Fibroblast of lung (primary cell): ENCODE results near the gene DLG2. TPM values are rescaled to one million over a fixed set of nuclear protein-coding genes. Genes with fewer than 3 reads are reported as not detected.
A peak's percentile ranks its signal among the peaks of the same experiment; 100 is the strongest.

ENCODE experiments used
- DNase-seq, 2 donors: peaks; one replicate each; pipeline versions ENCODE4 v3.0.0 to v3.0.0-alpha.2; 2010; ENCODE audit warnings: low read depth in 2 of 2
- H2AFZ ChIP-seq: 2 replicates; pipeline ENCODE4 v1.5.1; 2012; ENCODE audit warnings: low read length, control low read depth, inconsistent platforms
- H3K27ac ChIP-seq: 2 replicates; pipeline ENCODE4 v1.5.1; 2011; ENCODE audit warnings: low read length, control low read depth; ENCODE audit not compliant: insufficient read depth
- H3K27me3 ChIP-seq: 2 replicates; pipeline ENCODE4 v1.5.1; 2011; ENCODE audit warnings: mild to moderate bottlenecking, low read length; ENCODE audit not compliant: control insufficient read depth, insufficient read depth
- H3K36me3 ChIP-seq: 2 replicates; pipeline ENCODE4 v1.5.1; 2011; ENCODE audit warnings: low read length; ENCODE audit not compliant: control insufficient read depth, insufficient read depth
- H3K4me1 ChIP-seq: 2 replicates; pipeline ENCODE4 v1.5.1; 2011; ENCODE audit warnings: low read length; ENCODE audit not compliant: control insufficient read depth, insufficient read depth; ENCODE audit errors: extremely low read depth
- H3K4me2 ChIP-seq: 2 replicates; pipeline ENCODE4 v1.5.1; 2011; ENCODE audit warnings: low read length, control low read depth; ENCODE audit not compliant: insufficient read depth; ENCODE audit errors: extremely low read depth
- H3K4me3 ChIP-seq, 4 experiments: fragments of 200-600 bp in 1 of 4; sonication (generic) in 1 of 4; replicated peaks in 1 of 4; 2 replicates each; pipeline ENCODE4 v1.5.1; 2011 to 2016; ENCODE audit warnings: low read length in 4 of 4, low read depth in 3 of 4, mild to moderate bottlenecking in 3 of 4, control low read depth in 2 of 4, inconsistent platforms in 1 of 4, mixed read lengths in 1 of 4; ENCODE audit not compliant: insufficient read depth in 1 of 4; ENCODE audit errors: control extremely low read depth in 1 of 4
- H3K79me2 ChIP-seq: 2 replicates; pipeline ENCODE4 v1.5.1; 2012; ENCODE audit warnings: mild to moderate bottlenecking, low read length, inconsistent platforms; ENCODE audit not compliant: control insufficient read depth, insufficient read depth
- H3K9ac ChIP-seq: 2 replicates; pipeline ENCODE4 v1.5.1; 2011; ENCODE audit warnings: mild to moderate bottlenecking, low read length, control low read depth; ENCODE audit not compliant: insufficient read depth
- H3K9me3 ChIP-seq: 2 replicates; pipeline ENCODE4 v1.5.1; 2012; ENCODE audit warnings: low read depth, low read length; ENCODE audit not compliant: control insufficient read depth, insufficient read depth
- H4K20me1 ChIP-seq: 2 replicates; pipeline ENCODE4 v1.5.1; 2011; ENCODE audit warnings: low read length; ENCODE audit not compliant: control insufficient read depth, insufficient read depth; ENCODE audit errors: extremely low read depth
- EZH2 ChIP-seq: IDR thresholded peaks from 2 replicates; pipeline ENCODE4 v1.5.1; 2012; ENCODE audit warnings: low read length, control low read depth, mild to moderate bottlenecking; ENCODE audit errors: missing control alignments
- polyA plus RNA-seq, 2 donors: library from polyadenylated mRNA; depleted of rRNA in 1 of 2; stranded (reverse) in 1 of 2; unstranded in 1 of 2; fragments of >200 nt; gene quantifications; 2 replicates each; pipeline ENCODE4 v1.2.1, GENCODE V29; 2011 to 2012; ENCODE audit warnings: missing spikeins in 1 of 2
- total RNA-seq: library from RNA; depleted of rRNA; stranded (reverse); fragments of >200 nt; gene quantifications from 2 replicates; pipeline ENCODE4 v1.2.1, GENCODE V29; 2014
- TF ChIP-seq, protein P1 (sequence below), 2 donors: IDR thresholded peaks in 1 of 2; conservative IDR thresholded peaks in 1 of 2; 1 replicate in 1 of 2; 2 replicates in 1 of 2; pipeline ENCODE4 v1.5.1; 2011 to 2012; ENCODE audit warnings: low read length in 2 of 2, control low read depth in 1 of 2, inconsistent platforms in 1 of 2, low read depth in 1 of 2, mild to moderate bottlenecking in 1 of 2

The DLG2 gene
- total and polyA plus RNA-seq, 2 donors (not counting 1 experiment from before 2014, with no cell fraction given) = 0.77 to 2.3 TPM

DNA sequence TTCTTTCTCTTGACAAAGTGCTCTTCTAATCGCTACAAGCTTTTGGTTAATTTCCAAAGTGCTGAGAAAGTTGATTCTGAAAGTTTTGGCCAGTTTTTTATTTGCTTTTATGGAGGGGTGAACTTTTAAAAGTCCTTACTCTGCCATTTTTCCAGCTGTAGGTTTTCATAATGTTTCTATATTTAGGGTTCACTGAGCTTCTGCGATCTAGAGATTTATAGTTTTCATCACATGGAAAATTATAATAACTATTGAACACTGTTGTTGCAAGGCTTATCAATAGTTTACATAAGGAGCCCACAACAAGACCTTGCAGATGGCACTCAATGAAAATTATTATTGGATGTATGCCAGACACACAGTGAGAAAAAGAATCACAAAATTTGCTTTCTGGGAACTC, 55.1 kb downstream of the DLG2 start:
- Histone ChIP-seq H3K4me2 (no peak overlapping the region), H3K27me3 (no peaks in the 10 kb centered on the region), H3K9ac (no peak overlapping the region), H4K20me1 (no peaks in the 10 kb centered on the region), H3K27ac (no peak overlapping the region), H3K4me1 (no peaks in the 10 kb centered on the region), H3K9me3 (no peaks in the 10 kb centered on the region), H3K79me2 (no peaks in the 10 kb centered on the region), H2AFZ (no peak overlapping the region), H3K36me3 (no peaks in the 10 kb centered on the region), H3K4me3 (no peak overlapping the region)
- TF ChIP-seq, protein P1, sequence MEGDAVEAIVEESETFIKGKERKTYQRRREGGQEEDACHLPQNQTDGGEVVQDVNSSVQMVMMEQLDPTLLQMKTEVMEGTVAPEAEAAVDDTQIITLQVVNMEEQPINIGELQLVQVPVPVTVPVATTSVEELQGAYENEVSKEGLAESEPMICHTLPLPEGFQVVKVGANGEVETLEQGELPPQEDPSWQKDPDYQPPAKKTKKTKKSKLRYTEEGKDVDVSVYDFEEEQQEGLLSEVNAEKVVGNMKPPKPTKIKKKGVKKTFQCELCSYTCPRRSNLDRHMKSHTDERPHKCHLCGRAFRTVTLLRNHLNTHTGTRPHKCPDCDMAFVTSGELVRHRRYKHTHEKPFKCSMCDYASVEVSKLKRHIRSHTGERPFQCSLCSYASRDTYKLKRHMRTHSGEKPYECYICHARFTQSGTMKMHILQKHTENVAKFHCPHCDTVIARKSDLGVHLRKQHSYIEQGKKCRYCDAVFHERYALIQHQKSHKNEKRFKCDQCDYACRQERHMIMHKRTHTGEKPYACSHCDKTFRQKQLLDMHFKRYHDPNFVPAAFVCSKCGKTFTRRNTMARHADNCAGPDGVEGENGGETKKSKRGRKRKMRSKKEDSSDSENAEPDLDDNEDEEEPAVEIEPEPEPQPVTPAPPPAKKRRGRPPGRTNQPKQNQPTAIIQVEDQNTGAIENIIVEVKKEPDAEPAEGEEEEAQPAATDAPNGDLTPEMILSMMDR (conservative IDR thresholded peaks at IDR 0.05 in 1 of 2, IDR thresholded peaks at IDR 0.05 in 1 of 2; ENCODE audit: low read depth in 1 of 2, low read length in 2 of 2) = no peak
- no peak for TF ChIP-seq EZH2
- DNase-seq = peak in 1 of 2 donors; percentile 2

DNA sequence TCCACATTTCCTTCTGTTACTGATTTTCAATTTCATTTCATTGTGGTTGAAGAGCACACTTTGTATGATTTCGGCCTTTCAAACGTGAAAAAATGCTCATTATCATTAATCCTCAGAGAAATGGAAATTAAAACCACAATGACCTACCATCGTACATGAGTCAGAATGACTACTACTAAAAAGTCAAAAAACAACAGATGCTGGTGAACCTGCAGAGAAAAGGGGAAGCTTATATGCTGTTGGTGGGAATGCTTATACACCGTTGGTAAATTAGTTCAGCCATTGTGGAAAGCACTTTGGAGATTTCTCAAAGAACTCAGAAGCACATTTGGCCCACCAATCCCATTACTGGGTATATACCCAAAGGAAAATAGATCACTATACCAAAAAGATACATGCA, 57.6 kb downstream of the DLG2 start:
- Histone ChIP-seq H3K4me2 (no peak overlapping the region), H3K4me1 (no peaks in the 10 kb centered on the region), H3K36me3 (no peaks in the 10 kb centered on the region), H3K27ac (no peak overlapping the region), H3K27me3 (no peaks in the 10 kb centered on the region), H2AFZ (no peak overlapping the region), H4K20me1 (no peaks in the 10 kb centered on the region), H3K79me2 (no peaks in the 10 kb centered on the region), H3K4me3 (no peak overlapping the region), H3K9me3 (no peaks in the 10 kb centered on the region), H3K9ac (no peak overlapping the region)
- no peak for DNase-seq
- TF ChIP-seq, protein P1 (conservative IDR thresholded peaks at IDR 0.05 in 1 of 2, IDR thresholded peaks at IDR 0.05 in 1 of 2; ENCODE audit: low read depth in 1 of 2, low read length in 2 of 2) = no peak
- TF ChIP-seq EZH2 = no peak

DNA sequence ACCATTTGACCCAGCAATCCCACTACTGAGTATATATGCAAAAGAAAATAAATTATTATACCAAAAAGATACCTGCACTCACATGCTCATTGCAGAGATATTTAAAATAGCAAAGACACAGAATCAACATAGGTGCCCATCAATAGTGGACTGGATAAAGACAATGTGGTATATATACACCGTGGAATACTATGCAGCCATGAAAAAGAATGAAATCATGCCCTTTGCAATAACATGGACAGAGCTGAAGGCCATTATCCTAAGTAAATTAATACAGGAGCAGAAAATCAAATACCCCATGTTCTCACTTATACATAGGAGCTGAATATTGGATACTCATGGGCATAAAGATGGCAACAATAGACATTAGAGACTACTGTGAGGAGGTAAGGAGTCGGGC, 68.7 kb downstream of the DLG2 start:
- TF ChIP-seq, protein P1 (conservative IDR thresholded peaks at IDR 0.05 in 1 of 2, IDR thresholded peaks at IDR 0.05 in 1 of 2; ENCODE audit: low read depth in 1 of 2, low read length in 2 of 2) = no peak
- no peak for TF ChIP-seq EZH2
- Histone ChIP-seq H2AFZ (no peak overlapping the region), H3K27ac (no peak overlapping the region), H4K20me1 (no peaks in the 10 kb centered on the region), H3K4me3 (no peak overlapping the region), H3K36me3 (no peaks in the 10 kb centered on the region), H3K9me3 (no peaks in the 10 kb centered on the region), H3K9ac (no peak overlapping the region), H3K27me3 (no peaks in the 10 kb centered on the region), H3K79me2 (no peaks in the 10 kb centered on the region), H3K4me1 (no peaks in the 10 kb centered on the region), H3K4me2 (no peak overlapping the region)
- no peak for DNase-seq
